ENCODE measurements around the gene COG4.
"Not testable (repeated sequence)": the region's sequence is repeated elsewhere in the genome, so short reads cannot be mapped to it uniquely, and the experiment has no call there.

COG4 gene

GRCh38 chr16:70527315-70527996 lies 4.1 kb upstream of the COG4 start:
- FAIRE-seq (no peak), DNase-seq (ENCODE audit: low spot score) (no peak)

GRCh38 chr16:70526403-70526802 lies 3.0 kb upstream of the COG4 start:
- FAIRE-seq = no peak
- no peak for DNase-seq (ENCODE audit: low spot score)

GRCh38 chr16:70524399-70524825 lies 1.1 kb upstream of the COG4 start:
- not testable (repeated sequence) for DNase-seq (ENCODE audit: low spot score); FAIRE-seq

- DNase-seq (ENCODE audit: low spot score) = peak; percentile 12
Measured at GRCh38 chr16:70523743-70524398, 517 bp upstream of the COG4 start, which contains the start of gene SF3B3. TSS of gene SF3B3 (plus strand) at chr16:70523816. CDS start at chr16:70526657, 2,841 bp downstream.

GRCh38 chr16:70522216-70523075 lies 908 bp downstream of the COG4 start:
- FAIRE-seq (no peak), DNase-seq (ENCODE audit: low spot score) (no peak)

More at GRCh38 chr16:70523743-70524398, 517 bp upstream of the COG4 start, which contains the start of gene SF3B3:
- no peak for FAIRE-seq

- DNase-seq (ENCODE audit: low spot score) = peak; percentile 41
- no peak for FAIRE-seq
Measured at GRCh38 chr16:70520612-70521297, 2.6 kb downstream of the COG4 start.

- FAIRE-seq (peak; percentile 53), DNase-seq (ENCODE audit: low spot score) (peak; percentile 91)
Measured at GRCh38 chr16:70512456-70512855, 10.9 kb downstream of the COG4 start.

GRCh38 chr16:70511833-70512232 lies 11.5 kb downstream of the COG4 start:
- FAIRE-seq = no peak
- DNase-seq (ENCODE audit: low spot score) = no peak

- DNase-seq (ENCODE audit: low spot score) (no peak), FAIRE-seq (no peak)
Measured at GRCh38 chr16:70510216-70510615, 13.1 kb downstream of the COG4 start.

- DNase-seq (ENCODE audit: low spot score) (no peak), FAIRE-seq (no peak)
Measured at GRCh38 chr16:70508752-70509151, 14.6 kb downstream of the COG4 start.

GRCh38 chr16:70496513-70496912 lies 26.8 kb downstream of the COG4 start:
- no peak for FAIRE-seq
- DNase-seq (ENCODE audit: low spot score) = no peak

- FAIRE-seq (no peak), DNase-seq (ENCODE audit: low spot score) (no peak)
Measured at GRCh38 chr16:70495425-70496182, 27.8 kb downstream of the COG4 start.

- DNase-seq (ENCODE audit: low spot score) (no peak), FAIRE-seq (no peak)
Measured at GRCh38 chr16:70494777-70495176, 28.6 kb downstream of the COG4 start.

GRCh38 chr16:70494202-70494770 lies 29.1 kb downstream of the COG4 start:
- DNase-seq (ENCODE audit: low spot score) (no peak), FAIRE-seq (no peak)

GRCh38 chr16:70493802-70494201 lies 29.6 kb downstream of the COG4 start:
- no peak for FAIRE-seq
- no peak for DNase-seq (ENCODE audit: low spot score)

- FAIRE-seq = no peak
- DNase-seq (ENCODE audit: low spot score) = no peak
Measured at GRCh38 chr16:70490261-70490660, 33.1 kb downstream of the COG4 start.

- FAIRE-seq (no peak), DNase-seq (ENCODE audit: low spot score) (no peak)
Measured at GRCh38 chr16:70484867-70485266, 38.5 kb downstream of the COG4 start.

GRCh38 chr16:70483426-70483825 lies 39.9 kb downstream of the COG4 start:
- FAIRE-seq (no peak), DNase-seq (ENCODE audit: low spot score) (no peak)

- DNase-seq (ENCODE audit: low spot score) (peak; percentile 18), FAIRE-seq (no peak)
Measured at GRCh38 chr16:70482624-70483023, 40.7 kb downstream of the COG4 start.

GRCh38 chr16:70481929-70482536 lies 41.3 kb downstream of the COG4 start:
- peak; percentile 38 for DNase-seq (ENCODE audit: low spot score)
- no peak for FAIRE-seq
